ENCODE results near the gene KDM4F.
A peak's percentile ranks its signal among the peaks of the same experiment; 100 is the strongest.

Gene KDM4F

GRCh38 chr11:95065336-95065735 lies 16.1 kb downstream of the KDM4F start:
- DNase-seq (ENCODE audit: low read depth), result no peak

- DNase-seq (ENCODE audit: low read depth), result no peak
Measured at GRCh38 chr11:95066716-95067038, 17.5 kb downstream of the KDM4F start, which contains the start of gene SRSF8. Gene SRSF8, plus strand, starts transcription at chr11:95066919. Its CDS starts 308 bp downstream, at chr11:95067227.

GRCh38 chr11:95067039-95067840 lies 18.0 kb downstream of the KDM4F start:
- DNase-seq (ENCODE audit: low read depth), result peak; percentile 68

GRCh38 chr11:95067841-95068219 lies 18.6 kb downstream of the KDM4F start:
- no peak for DNase-seq (ENCODE audit: low read depth)

GRCh38 chr11:95068549-95068948 lies 19.3 kb downstream of the KDM4F start:
- DNase-seq (ENCODE audit: low read depth), result peak; percentile 24

- no peak for DNase-seq (ENCODE audit: low read depth)
Measured at GRCh38 chr11:95070471-95070870, 21.2 kb downstream of the KDM4F start.

GRCh38 chr11:95072948-95073347 lies 23.7 kb downstream of the KDM4F start:
- DNase-seq (ENCODE audit: low read depth), result no peak

GRCh38 chr11:95074792-95075563 lies 25.8 kb downstream of the KDM4F start:
- DNase-seq (ENCODE audit: low read depth), result no peak

GRCh38 chr11:95076416-95076815 lies 27.2 kb downstream of the KDM4F start:
- DNase-seq (ENCODE audit: low read depth), result no peak

- DNase-seq (ENCODE audit: low read depth), result no peak
Measured at GRCh38 chr11:95076981-95077380, 27.8 kb downstream of the KDM4F start.

GRCh38 chr11:95078526-95078925 lies 29.3 kb downstream of the KDM4F start:
- DNase-seq (ENCODE audit: low read depth), result no peak

GRCh38 chr11:95081010-95081409 lies 31.8 kb downstream of the KDM4F start:
- DNase-seq (ENCODE audit: low read depth), result no peak

GRCh38 chr11:95081412-95081811 lies 32.2 kb downstream of the KDM4F start:
- no peak for DNase-seq (ENCODE audit: low read depth)

- DNase-seq (ENCODE audit: low read depth), result no peak
Measured at GRCh38 chr11:95082576-95083001, 33.4 kb downstream of the KDM4F start.

- peak; percentile 19 for DNase-seq (ENCODE audit: low read depth)
Measured at GRCh38 chr11:95084509-95084908, 35.3 kb downstream of the KDM4F start.

GRCh38 chr11:95085117-95085816 lies 36.0 kb downstream of the KDM4F start:
- DNase-seq (ENCODE audit: low read depth), result no peak

GRCh38 chr11:95086151-95086550 lies 36.9 kb downstream of the KDM4F start:
- no peak for DNase-seq (ENCODE audit: low read depth)

- no peak for DNase-seq (ENCODE audit: low read depth)
Measured at GRCh38 chr11:95086836-95087570, 37.8 kb downstream of the KDM4F start.

- DNase-seq (ENCODE audit: low read depth), result no peak
Measured at GRCh38 chr11:95088946-95089619, 39.9 kb downstream of the KDM4F start.

- peak; percentile 70 for DNase-seq (ENCODE audit: low read depth)
Measured at GRCh38 chr11:95089620-95090542, 40.7 kb downstream of the KDM4F start, which contains the start of gene ENDOD1. Gene ENDOD1, plus strand, starts transcription at chr11:95089846. Its CDS starts 82 bp downstream, at chr11:95089928.

All from stimulated activated CD8-positive, alpha-beta memory T cell treated with anti-CD3 and anti-CD28 coated beads, Interleukin-4, amount 100 ng/mL, for 24 hours (primary cell).